Lower lobe of right lung (tissue), 2 donors: Measurements from ENCODE around the gene FERMT3. TPM values are rescaled to one million over a fixed set of nuclear protein-coding genes. Genes with fewer than 3 reads are reported as not detected.

Experiments
- ATAC-seq, 2 donors: fragments of 200-7000 bp; cut with Tn5 transposase; one replicate each; pipeline ENCODE4 v1.9.1; 2020 to 2022; ENCODE audit warnings: mild to moderate bottlenecking in 2 of 2, moderate library complexity in 2 of 2
- DNase-seq: peaks from one replicate; pipeline ENCODE4 v3.0.0-alpha.2; 2020
- H3K27ac ChIP-seq: fragments of 200-600 bp; one replicate; pipeline ENCODE4 v1.8.0; 2022
- H3K27me3 ChIP-seq: fragments of 200-600 bp; one replicate; pipeline ENCODE4 v1.8.0; 2022; ENCODE audit warnings: low read depth
- H3K36me3 ChIP-seq: fragments of 200-600 bp; one replicate; pipeline ENCODE4 v1.8.0; 2022; ENCODE audit warnings: mild to moderate bottlenecking
- H3K4me1 ChIP-seq: fragments of 200-600 bp; one replicate; pipeline ENCODE4 v1.8.0; 2022
- H3K4me3 ChIP-seq: fragments of 200-600 bp; one replicate; pipeline ENCODE4 v1.8.0; 2022; ENCODE audit warnings: mild to moderate bottlenecking
- H3K9me3 ChIP-seq: fragments of 200-600 bp; one replicate; pipeline ENCODE4 v1.8.0; 2022
- intact Hi-C: fragments of 100-400 bp; cut with DNase I; formaldehyde crosslinking; loops from one replicate; pipeline ENCODE4 v1.11.0; 2022
- total RNA-seq: library from RNA; stranded (reverse); fragmentation: NEBNext Ultra II Directional; extraction: Animal tissue kit (Norgen Biotek cat#: 25700); gene quantifications from one replicate; pipeline ENCODE4 v1.2.1, GENCODE V29; 2021
- TF ChIP-seq, protein P1 (sequence below): fragments of 200-600 bp; IDR thresholded peaks from one replicate; pipeline ENCODE4 v1.8.0; 2022; ENCODE audit warnings: antibody characterized with exemption, mild to moderate bottlenecking
- donor health status: DM: no; HTN: yes; CAD: no; lungs with severe emphysema.

The FERMT3 gene
- total RNA-seq, 1 donor from 2014 or later = 92.0 TPM

DNA sequence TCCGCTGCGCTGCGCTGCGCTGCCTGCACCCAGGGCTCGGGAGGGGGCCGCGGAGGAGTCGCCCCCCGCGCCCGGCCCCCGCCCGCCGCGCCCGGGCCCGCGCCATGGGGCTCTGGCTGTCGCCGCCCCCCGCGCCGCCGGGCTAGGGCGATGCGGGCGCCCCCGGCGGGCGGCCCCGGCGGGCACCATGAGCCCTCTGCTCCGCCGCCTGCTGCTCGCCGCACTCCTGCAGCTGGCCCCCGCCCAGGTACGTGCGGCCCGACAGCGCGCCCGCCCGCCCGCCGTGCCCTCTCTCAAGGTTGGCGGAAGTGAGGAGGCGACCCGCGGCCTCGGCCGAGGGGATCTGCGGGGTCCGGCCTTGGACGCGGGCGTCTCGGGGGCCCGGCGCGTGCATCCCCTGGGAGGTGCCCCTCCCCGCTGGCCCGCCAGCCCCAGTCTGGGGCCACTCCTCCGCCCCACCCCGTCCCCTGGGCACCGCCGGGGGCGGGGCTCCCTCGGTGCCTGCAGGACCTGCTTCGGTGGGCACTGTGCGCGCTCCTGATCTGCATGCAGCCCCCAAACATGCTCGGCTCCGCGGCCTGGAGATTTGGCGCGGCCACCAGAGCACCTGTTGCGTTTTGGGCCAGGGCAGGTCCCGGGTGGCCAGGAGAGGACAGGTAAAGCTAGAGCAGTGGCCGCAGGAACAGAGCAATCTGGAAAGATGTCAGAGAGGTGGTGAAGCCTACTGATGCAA lies 28.3 kb downstream of the FERMT3 start:
- H3K36me3 ChIP-seq = peaks cover 23% of the 10 kb centered on the region
- no peak for DNase-seq
- H3K4me3 ChIP-seq = peak overlapping the region; percentile 76
- intact Hi-C loops = no loop called here
- H3K27me3 ChIP-seq = no peaks in the 10 kb centered on the region
- TF ChIP-seq, protein P1, sequence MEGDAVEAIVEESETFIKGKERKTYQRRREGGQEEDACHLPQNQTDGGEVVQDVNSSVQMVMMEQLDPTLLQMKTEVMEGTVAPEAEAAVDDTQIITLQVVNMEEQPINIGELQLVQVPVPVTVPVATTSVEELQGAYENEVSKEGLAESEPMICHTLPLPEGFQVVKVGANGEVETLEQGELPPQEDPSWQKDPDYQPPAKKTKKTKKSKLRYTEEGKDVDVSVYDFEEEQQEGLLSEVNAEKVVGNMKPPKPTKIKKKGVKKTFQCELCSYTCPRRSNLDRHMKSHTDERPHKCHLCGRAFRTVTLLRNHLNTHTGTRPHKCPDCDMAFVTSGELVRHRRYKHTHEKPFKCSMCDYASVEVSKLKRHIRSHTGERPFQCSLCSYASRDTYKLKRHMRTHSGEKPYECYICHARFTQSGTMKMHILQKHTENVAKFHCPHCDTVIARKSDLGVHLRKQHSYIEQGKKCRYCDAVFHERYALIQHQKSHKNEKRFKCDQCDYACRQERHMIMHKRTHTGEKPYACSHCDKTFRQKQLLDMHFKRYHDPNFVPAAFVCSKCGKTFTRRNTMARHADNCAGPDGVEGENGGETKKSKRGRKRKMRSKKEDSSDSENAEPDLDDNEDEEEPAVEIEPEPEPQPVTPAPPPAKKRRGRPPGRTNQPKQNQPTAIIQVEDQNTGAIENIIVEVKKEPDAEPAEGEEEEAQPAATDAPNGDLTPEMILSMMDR = no peak
- no peaks in the 10 kb centered on the region for H3K9me3 ChIP-seq
- H3K27ac ChIP-seq = peak overlapping the region; percentile 75
- ATAC-seq = peak; percentile 41 to 44
- peaks cover 69% of the 10 kb centered on the region for H3K4me1 ChIP-seq

DNA sequence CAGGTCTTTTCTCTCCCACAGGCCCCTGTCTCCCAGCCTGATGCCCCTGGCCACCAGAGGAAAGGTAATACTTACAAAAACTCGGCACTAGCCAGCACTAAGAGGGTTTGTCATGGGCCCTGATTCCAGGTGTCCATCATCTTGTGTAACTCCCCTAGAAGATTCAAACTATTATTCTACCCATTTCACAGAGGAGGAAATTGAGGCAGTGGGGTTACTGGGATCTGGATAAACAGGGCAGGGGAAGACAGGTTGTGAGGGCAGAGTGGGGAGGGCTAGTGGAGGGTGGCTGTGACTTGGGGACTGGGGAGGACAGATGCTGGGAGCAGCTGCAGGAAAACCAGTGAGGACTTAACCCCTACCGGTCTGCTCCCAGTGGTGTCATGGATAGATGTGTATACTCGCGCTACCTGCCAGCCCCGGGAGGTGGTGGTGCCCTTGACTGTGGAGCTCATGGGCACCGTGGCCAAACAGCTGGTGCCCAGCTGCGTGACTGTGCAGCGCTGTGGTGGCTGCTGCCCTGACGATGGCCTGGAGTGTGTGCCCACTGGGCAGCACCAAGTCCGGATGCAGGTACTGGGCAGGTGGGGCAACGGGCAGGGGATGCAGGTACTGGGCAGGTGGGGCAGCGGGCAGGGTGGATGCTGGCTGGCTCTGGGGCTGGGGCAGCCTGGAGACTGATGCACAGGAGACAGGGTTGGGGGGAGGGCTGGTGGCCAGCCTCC lies 29.1 kb downstream of the FERMT3 start:
- no peaks in the 10 kb centered on the region for H3K9me3 ChIP-seq
- peak overlapping the region; percentile 76 for H3K4me3 ChIP-seq
- H3K27ac ChIP-seq = peak overlapping the region; percentile 75
- H3K36me3 ChIP-seq = peaks cover 23% of the 10 kb centered on the region
- TF ChIP-seq, protein P1 = no peak
- H3K27me3 ChIP-seq = no peaks in the 10 kb centered on the region
- H3K4me1 ChIP-seq = peaks cover 73% of the 10 kb centered on the region
- DNase-seq (no peak), ATAC-seq (no peak)
- intact Hi-C loops = no loop called here

DNA sequence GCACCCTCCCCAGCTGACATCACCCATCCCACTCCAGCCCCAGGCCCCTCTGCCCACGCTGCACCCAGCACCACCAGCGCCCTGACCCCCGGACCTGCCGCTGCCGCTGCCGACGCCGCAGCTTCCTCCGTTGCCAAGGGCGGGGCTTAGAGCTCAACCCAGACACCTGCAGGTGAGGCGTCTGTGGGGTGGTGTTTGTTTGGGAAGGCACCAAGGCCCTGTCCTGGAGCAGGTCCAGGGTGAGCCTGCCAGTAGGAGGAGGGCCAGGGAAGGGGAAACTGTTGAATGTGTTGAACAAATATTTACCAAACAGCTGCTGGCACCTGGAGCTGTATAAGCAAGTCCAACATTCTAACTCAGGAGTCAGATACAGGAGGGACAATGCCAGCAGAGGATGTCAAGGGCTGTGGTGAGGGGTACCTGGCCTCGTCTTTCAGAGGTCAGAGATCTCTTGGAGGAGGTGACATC lies 31.0 kb downstream of the FERMT3 start:
- Histone ChIP-seq H3K4me3 (peak overlapping the region; percentile 14), H3K4me1 (peaks cover 64% of the 10 kb centered on the region), H3K9me3 (no peaks in the 10 kb centered on the region), H3K36me3 (peaks cover 23% of the 10 kb centered on the region), H3K27ac (peak overlapping the region; percentile 99), H3K27me3 (no peaks in the 10 kb centered on the region)
- ATAC-seq = peak in 1 of 2 donors; percentile 2
- DNase-seq = peak; percentile 88
- TF ChIP-seq, protein P1 = no peak
- intact Hi-C loops = no loop called here

DNA sequence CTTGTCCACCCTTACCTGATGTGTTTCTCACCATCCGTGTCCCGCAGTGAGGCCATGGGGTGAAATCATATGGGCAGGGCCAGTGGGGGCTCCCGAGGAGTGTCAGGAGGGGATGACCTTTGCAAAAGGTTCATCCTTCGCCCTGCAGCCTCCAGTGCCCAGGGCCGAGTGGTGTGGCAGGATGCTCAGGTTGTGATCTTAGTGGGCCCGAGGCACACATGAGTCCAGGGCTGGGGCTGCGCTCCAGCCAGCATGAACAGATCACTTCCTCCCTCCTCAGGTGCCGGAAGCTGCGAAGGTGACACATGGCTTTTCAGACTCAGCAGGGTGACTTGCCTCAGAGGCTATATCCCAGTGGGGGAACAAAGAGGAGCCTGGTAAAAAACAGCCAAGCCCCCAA lies 31.6 kb downstream of the FERMT3 start:
- H3K9me3 ChIP-seq = no peaks in the 10 kb centered on the region
- no peaks in the 10 kb centered on the region for H3K27me3 ChIP-seq
- no peak overlapping the region for H3K4me3 ChIP-seq
- H3K27ac ChIP-seq = peak overlapping the region; percentile 99
- ATAC-seq (no peak), DNase-seq (no peak)
- peaks cover 64% of the 10 kb centered on the region for H3K4me1 ChIP-seq
- intact Hi-C loops = no loop called here
- TF ChIP-seq, protein P1 = no peak
- H3K36me3 ChIP-seq = peaks cover 24% of the 10 kb centered on the region

DNA sequence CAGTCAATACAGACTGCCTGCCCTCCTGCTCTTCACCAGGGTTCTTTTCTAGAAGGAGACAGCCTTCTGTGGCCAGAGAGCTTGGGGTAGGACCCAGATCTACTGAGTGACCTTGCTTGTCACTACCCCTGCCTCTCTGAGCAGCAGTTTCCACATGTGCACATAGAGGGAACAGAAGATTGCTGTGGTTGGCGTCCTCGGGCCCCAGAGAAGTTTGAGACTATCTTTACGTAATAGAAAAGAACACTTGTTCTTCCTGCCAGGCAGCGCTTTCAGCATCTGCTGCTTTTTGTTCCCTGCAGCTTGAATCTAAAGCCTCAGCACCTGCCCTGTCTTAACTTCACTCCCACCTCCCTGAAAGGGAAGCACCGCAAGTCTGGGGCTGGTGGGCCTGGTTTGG lies 32.5 kb downstream of the FERMT3 start:
- DNase-seq = no peak
- Histone ChIP-seq H3K4me1 (peaks cover 56% of the 10 kb centered on the region), H3K4me3 (no peak overlapping the region), H3K36me3 (peaks cover 33% of the 10 kb centered on the region), H3K27ac (peak overlapping the region; percentile 99), H3K9me3 (no peaks in the 10 kb centered on the region), H3K27me3 (no peaks in the 10 kb centered on the region)
- ATAC-seq = no peak
- intact Hi-C loops = no loop called here
- TF ChIP-seq, protein P1 = no peak
